Activated T-helper 2 cell treated with anti-CD3 and anti-CD28 coated beads, Interferon-gamma antibody, Interleukin-2, Interleukin-4, amounts not matched to agents 10 μg/mL and 5 μg/mL and 100 μg/mL, durations not matched to agents 14 hours and 24 hours and 36 hours (primary cell): ENCODE data around the gene CCDC68. TPM values are rescaled to one million over a fixed set of nuclear protein-coding genes. Genes with fewer than 3 reads are reported as not detected.

ENCODE experiments used
- DNase-seq: peaks from one replicate; pipeline ENCODE4 v3.0.0; 2021; ENCODE audit warnings: low spot score
- H3K27ac Mint-ChIP-seq: one replicate; pipeline ENCODE4 v1.8.0; 2021; ENCODE audit warnings: mixed read lengths
- H3K27me3 Mint-ChIP-seq: one replicate; pipeline ENCODE4 v1.8.0; 2021; ENCODE audit warnings: low read depth, mixed read lengths
- H3K36me3 Mint-ChIP-seq: one replicate; pipeline ENCODE4 v1.8.0; 2021; ENCODE audit warnings: low read depth, mixed read lengths
- H3K4me1 Mint-ChIP-seq: one replicate; pipeline ENCODE4 v1.8.0; 2021; ENCODE audit warnings: low read depth, mixed read lengths
- H3K4me3 Mint-ChIP-seq: one replicate; pipeline ENCODE4 v1.8.0; 2021; ENCODE audit warnings: low read depth, mild to moderate bottlenecking, moderate library complexity, mixed read lengths
- H3K9me3 Mint-ChIP-seq: one replicate; pipeline ENCODE4 v1.8.0; 2021; ENCODE audit warnings: mixed read lengths
- intact Hi-C: fragments of 100-400 bp; cut with micrococcal nuclease; formaldehyde crosslinking; loops from one replicate; pipeline ENCODE4 v1.15.1; 2023
- total RNA-seq: library from RNA; stranded (reverse); gene quantifications from 2 replicates; pipeline ENCODE4 v1.2.3, GENCODE V29; 2022

Gene CCDC68
- total RNA-seq, 1 donor from 2014 or later = not detected

- Mint-ChIP-seq H3K4me1 (peaks cover 22% of the 10 kb centered on the region), H3K27me3 (peaks cover 6% of the 10 kb centered on the region), H3K4me3 (peak overlapping the region; percentile 6), H3K36me3 (no peaks in the 10 kb centered on the region), H3K9me3 (no peaks in the 10 kb centered on the region), H3K27ac (no peak overlapping the region)
- no peak for DNase-seq
- intact Hi-C loops = loop anchor here (1.0 to 5.0 kb wide), 5 partner anchors 18 to 134 kb away; no protein-coding TSS in a partner anchor
Observed at GRCh38 chr18:54852780-54853675, 106.2 kb downstream of the CCDC68 start.

Other genes starting within 250 kb of the CCDC68 start
- 0.75 and 0.92 TPM in 2 replicates for gene RAB27B, start 131.0 kb downstream of the CCDC68 start, total RNA-seq